K562 (cell line): ENCODE data around the gene CPPED1. TPM values are rescaled to one million over a fixed set of nuclear protein-coding genes. Genes with fewer than 3 reads are reported as not detected.

Experiments
- ATAC-seq: fragments of 200-7000 bp; cut with Tn5 transposase; 3 replicates; pipeline ENCODE4 v1.9.1; 2020; ENCODE audit warnings: moderate library complexity
- BruUV-seq: library from RNA; stranded (reverse); fragments of 400-500 nt; replicated peaks from 2 replicates; lab custom pipeline; 2021; lab: Mats Ljungman, UMichigan
- CTCF ChIA-PET: fragments of 300-600 bp; formaldehyde crosslinking; extraction: SDS; loops from one replicate; lab custom pipeline; 2021; ENCODE audit warnings: low intra/inter-chr PET ratio; lab: Yijun Ruan, JAX
- POLR2A ChIA-PET: fragments of 300-600, 350-650 bp; sonication (Branson Sonifier 250); formaldehyde crosslinking; extraction: SDS; loops from one replicate; lab custom pipeline; 2021; ENCODE audit warnings: antibody characterized with exemption, inconsistent platforms; lab: Yijun Ruan, JAX
- DNase-seq, 4 experiments: peaks; one replicate each; pipeline versions ENCODE4 v3.0.0 to v3.0.0-alpha.2; 2011 to 2018; ENCODE audit warnings: low spot score in 3 of 4, mixed read lengths in 3 of 4; ENCODE audit errors: extremely low read depth in 1 of 4
- FAIRE-seq: peaks from 2 replicates; lab custom pipeline; 2011; peaks lifted over from hg19 to GRCh38; lab: Jason Lieb, UNC
- H2AFZ ChIP-seq: 2 replicates; pipeline ENCODE4 v1.6.0; 2011; ENCODE audit warnings: low read depth, low read length, control low read depth, inconsistent platforms
- H3K27ac ChIP-seq: fragments of 200-600 bp; 3 replicates; pipeline ENCODE4 v1.8.0; 2011; ENCODE audit warnings: low read depth, mild to moderate bottlenecking, control low read depth, inconsistent platforms, low read length, moderate library complexity, mixed read lengths; ENCODE audit errors: extremely low read depth
- H3K27me3 ChIP-seq, 2 experiments: fragments of 300-600 bp in 1 of 2; 2 replicates in 1 of 2; 3 replicates in 1 of 2; pipeline versions ENCODE4 v1.6.0 to v1.8.0; 2011; ENCODE audit warnings: inconsistent platforms in 2 of 2, low read length in 2 of 2, mild to moderate bottlenecking in 1 of 2, mixed read lengths in 1 of 2, moderate library complexity in 1 of 2; ENCODE audit not compliant: control insufficient read depth in 2 of 2, insufficient read depth in 2 of 2
- H3K36me3 ChIP-seq: fragments of 300-600 bp; 3 replicates; pipeline ENCODE4 v1.8.0; 2011; ENCODE audit warnings: mild to moderate bottlenecking, low read length, inconsistent platforms; ENCODE audit not compliant: control insufficient read depth, insufficient read depth
- H3K4me1 ChIP-seq, 2 experiments: fragments of 200-600 bp in 1 of 2; replicated peaks in 1 of 2; 2 replicates in 1 of 2; 3 replicates in 1 of 2; pipeline versions ENCODE4 v1.5.1 to v1.8.0; 2011; ENCODE audit warnings: inconsistent platforms in 2 of 2, low read length in 2 of 2, mild to moderate bottlenecking in 1 of 2, mixed read lengths in 1 of 2, moderate library complexity in 1 of 2; ENCODE audit not compliant: control insufficient read depth in 2 of 2, insufficient read depth in 2 of 2
- H3K4me2 ChIP-seq: 2 replicates; pipeline ENCODE4 v1.6.1; 2011; ENCODE audit warnings: low read length, control low read depth, inconsistent platforms, mixed read lengths; ENCODE audit not compliant: insufficient read depth
- H3K4me3 ChIP-seq: fragments of 200-600 bp; sonication (generic), shearing (Covaris generic); 2 replicates; pipeline ENCODE4 v1.5.1; 2016; ENCODE audit warnings: control low read depth, inconsistent platforms
- H3K79me2 ChIP-seq: fragments of 200-600 bp; 3 replicates; pipeline ENCODE4 v1.8.0; 2011; ENCODE audit warnings: low read length, inconsistent platforms; ENCODE audit not compliant: control insufficient read depth, insufficient read depth
- H3K9ac ChIP-seq, 2 experiments: 2 replicates each; pipeline versions ENCODE4 v1.6.0 to v1.6.1; 2011; ENCODE audit warnings: low read depth in 2 of 2, low read length in 2 of 2, control low read depth in 1 of 2, inconsistent platforms in 1 of 2, mild to moderate bottlenecking in 1 of 2, mixed read lengths in 1 of 2; ENCODE audit not compliant: insufficient read depth in 1 of 2
- H3K9me1 ChIP-seq: one replicate; pipeline ENCODE4 v1.6.0; 2011; ENCODE audit warnings: inconsistent platforms, mild to moderate bottlenecking, low read length, moderate library complexity; ENCODE audit not compliant: control insufficient read depth, insufficient read depth
- H3K9me3 ChIP-seq: replicated peaks from 2 replicates; pipeline ENCODE4 v1.5.1; 2011; ENCODE audit warnings: low read depth, low read length, inconsistent platforms; ENCODE audit not compliant: control insufficient read depth, insufficient read depth
- H4K20me1 ChIP-seq: replicated peaks from 2 replicates; pipeline ENCODE4 v1.6.1; 2011; ENCODE audit warnings: low read length, inconsistent platforms, mixed read lengths; ENCODE audit not compliant: control insufficient read depth, insufficient read depth
- E4F1 ChIP-seq: fragments of 250-450 bp; sonication (Bioruptor Pico); IDR thresholded peaks from 2 replicates; pipeline ENCODE4 v1.5.0; 2021; ENCODE audit warnings: mild to moderate bottlenecking, borderline replicate concordance
- ELF1 ChIP-seq: fragments of 200-800 bp; sonication (Bioruptor generic); IDR thresholded peaks from 2 replicates; pipeline ENCODE4 v1.6.1; 2016; ENCODE audit warnings: missing genetic modification characterization, missing compliant biosample characterization
- ESRRA ChIP-seq: fragments of 450-650 bp; IDR thresholded peaks from 2 replicates; pipeline ENCODE4 v1.6.1; 2014; ENCODE audit warnings: low read depth, mild to moderate bottlenecking, moderate library complexity, borderline replicate concordance
- GTF2E2 ChIP-seq: fragments of 200-800 bp; sonication (Bioruptor generic); IDR thresholded peaks from 2 replicates; pipeline ENCODE4 v1.6.1; 2016; ENCODE audit warnings: missing genetic modification characterization, missing compliant biosample characterization
- HNRNPK ChIP-seq: fragments of 200-400 bp; formaldehyde crosslinking; IDR thresholded peaks from one replicate; pipeline ENCODE4 v1.6.1; 2018; ENCODE audit warnings: mild to moderate bottlenecking, low read depth, low read length; ENCODE audit not compliant: poor library complexity, severe bottlenecking
- HNRNPUL1 ChIP-seq: fragments of 200-400 bp; formaldehyde crosslinking; IDR thresholded peaks from 2 replicates; pipeline ENCODE4 v1.6.1; 2017; ENCODE audit warnings: low read length
- ID3 ChIP-seq, 2 experiments: fragments of 250-450 bp in 1 of 2; fragments of 450-650 bp in 1 of 2; sonication (Bioruptor Pico) in 1 of 2; IDR thresholded peaks; 2 replicates each; pipeline versions ENCODE4 v1.6.1 to v1.8.0; 2016 to 2021; ENCODE audit warnings: mild to moderate bottlenecking in 2 of 2, moderate library complexity in 2 of 2, missing compliant biosample characterization in 1 of 2, missing genetic modification characterization in 1 of 2
- NR2C2 ChIP-seq, 2 experiments: fragments of 200-800 bp in 1 of 2; sonication (Bioruptor generic) in 1 of 2; sonication (generic) in 1 of 2; formaldehyde crosslinking in 1 of 2; IDR thresholded peaks; 2 replicates each; pipeline versions ENCODE4 v1.6.1 to v1.8.0; 2016 to 2022; ENCODE audit warnings: mild to moderate bottlenecking in 1 of 2, missing compliant biosample characterization in 1 of 2, missing genetic modification characterization in 1 of 2, missing genetic modification reagents in 1 of 2
- SP1 ChIP-seq: sonication (generic); formaldehyde crosslinking; IDR thresholded peaks from 2 replicates; pipeline ENCODE4 v1.8.1; 2022; ENCODE audit warnings: mild to moderate bottlenecking, missing genetic modification reagents
- TBL1XR1 ChIP-seq, 2 experiments: IDR thresholded peaks; 2 replicates each; pipeline ENCODE4 v1.6.1; 2012; ENCODE audit warnings: improper control_type of control experiment in 2 of 2, low read length in 2 of 2, mild to moderate bottlenecking in 1 of 2
- THRA ChIP-seq: fragments of 450-650 bp; IDR thresholded peaks from 2 replicates; pipeline ENCODE4 v1.6.1; 2017; ENCODE audit warnings: mild to moderate bottlenecking, moderate library complexity
- ZBTB33 ChIP-seq: sonication (generic); formaldehyde crosslinking; IDR thresholded peaks from 2 replicates; pipeline ENCODE4 v1.8.1; 2023; ENCODE audit warnings: mild to moderate bottlenecking, missing genetic modification reagents
- ZNF408 ChIP-seq: fragments of 250-450 bp; sonication (Bioruptor Pico); IDR thresholded peaks from 2 replicates; pipeline ENCODE4 v1.4.0; 2020; ENCODE audit warnings: low read depth, mild to moderate bottlenecking, moderate library complexity
- ZNF589 ChIP-seq: fragments of 200-800 bp; sonication (Bioruptor generic); IDR thresholded peaks from 2 replicates; pipeline ENCODE4 v1.6.1; 2016; ENCODE audit warnings: low read depth, missing genetic modification characterization, missing compliant biosample characterization
- ZNF780A ChIP-seq: fragments of 250-450 bp; sonication (Bioruptor Pico); IDR thresholded peaks from 2 replicates; pipeline ENCODE4 v1.5.0; 2021; ENCODE audit warnings: mild to moderate bottlenecking
- WGBS: fragments of 100-300 bp; shearing (Covaris generic); methylation state at CpG from one replicate; pipeline ENCODE4 v1.1.6; 2016; ENCODE audit warnings: low coverage, mixed read lengths; ENCODE audit not compliant: insufficient coverage; ENCODE audit errors: missing lambda C conversion rate; 5-methylcytosine and 5-hydroxymethylcytosine counted together
- in situ Hi-C: fragments of 300-500 bp; cut with MboI; formaldehyde crosslinking; loops from 4 replicates; pipeline ENCODE4 v1.15.0; 2018; ENCODE audit warnings: inconsistent platforms, mixed read lengths
- intact Hi-C: fragments of 100-400 bp; cut with micrococcal nuclease; formaldehyde crosslinking; loops from 2 replicates; pipeline ENCODE4 v1.14.2; 2022
- polyA plus RNA-seq, 8 experiments: library from polyadenylated mRNA; depleted of rRNA in 4 of 8; stranded (reverse) in 5 of 8; unstranded in 3 of 8; fragments of >200 nt; fragmentation: Nextera tagmentation in 2 of 8; fragmentation: Illumina TruSeq in 1 of 8; extraction: Ambion mirVana in 2 of 8; extraction: Trizol in 1 of 8; gene quantifications; 2 replicates each; pipeline versions ENCODE4 v1.2.1 to v1.2.3, GENCODE V29; 2011 to 2014; ENCODE audit warnings: inconsistent platforms in 1 of 8, missing spikeins in 1 of 8
- total RNA-seq, 7 experiments: library from RNA; depleted of rRNA in 6 of 7; stranded (reverse); fragments of >200 nt in 6 of 7; fragmentation: Illumina TruSeq in 2 of 7; extraction: Trizol in 2 of 7; gene quantifications; 2 replicates each; pipeline versions ENCODE4 v1.2.1 to v1.2.3, GENCODE V29; 2011 to 2021; ENCODE audit warnings: low replicate concordance in 1 of 7

Gene CPPED1
- total and polyA plus RNA-seq, 9 of the 15 experiments (the other 6 are each of a cell fraction or from before 2014, with no cell fraction given), result 7.5 to 25.7 (median 16.9) TPM

GRCh38 chr16:12678983-12679382, 124.7 kb downstream of the CPPED1 start:
- in situ Hi-C loops, result no loop called here
- no peaks in the 10 kb centered on the region for H3K9me1 ChIP-seq
- no peak overlapping the region for H3K27ac ChIP-seq
- no TSS peak for BruUV-seq
- no peak overlapping the region for H3K4me2 ChIP-seq
- no peak overlapping the region for H3K9ac ChIP-seq
- H3K4me1 ChIP-seq, result peaks cover 3 to 19% of the 10 kb centered on the region in 2 experiments; a peak in 4 of 5 replicates
- no peaks in the 10 kb centered on the region for H3K79me2 ChIP-seq
- H4K20me1 ChIP-seq, result 0 out of 2 replicates have a peak, but pooled peaks cover 3% of the 10 kb centered on the region
- H3K27me3 ChIP-seq, result no peaks in the 10 kb centered on the region
- no peak overlapping the region for H2AFZ ChIP-seq
- no peak for ATAC-seq
- no peaks in the 10 kb centered on the region for H3K36me3 ChIP-seq
- WGBS, result 70% methylated on average over 3 of the region's 3 CpGs
- H3K9me3 ChIP-seq, result no peaks in the 10 kb centered on the region
- intact Hi-C loops, result no loop called here
- FAIRE-seq, result no peak
- H3K4me3 ChIP-seq, result no peak overlapping the region
- no peak for DNase-seq
- CTCF ChIA-PET, result no interaction called here
- POLR2A ChIA-PET, result no interaction called here
- no peak for TF ChIP-seq ID3 (CRISPR knock-in tag; IDR thresholded peaks at IDR 0.05)
- TF ChIP-seq ID3 (tag; IDR thresholded peaks at IDR 0.05), result no peak
- no peak for TF ChIP-seq GTF2E2 (tag)
- no peak for TF ChIP-seq TBL1XR1 (IDR thresholded peaks at IDR 0.05; ENCODE audit: low read length in 2 of 2)
- no peak for TF ChIP-seq ZNF780A
- TF ChIP-seq ZNF589 (CRISPR knock-in tag), result no peak
- TF ChIP-seq NR2C2 (CRISPR knock-in tag; IDR thresholded peaks at IDR 0.05), result no peak
- TF ChIP-seq NR2C2 (tag; IDR thresholded peaks at IDR 0.05), result no peak
- no peak for TF ChIP-seq THRA
- TF ChIP-seq HNRNPK, result no peak
- no peak for TF ChIP-seq E4F1 (CRISPR knock-in tag)
- no peak for TF ChIP-seq ZNF408 (CRISPR knock-in tag)
- TF ChIP-seq ZBTB33 (CRISPR knock-in tag), result no peak
- no peak for TF ChIP-seq HNRNPUL1
- TF ChIP-seq ESRRA, result no peak
- no peak for TF ChIP-seq SP1 (CRISPR knock-in tag)
- TF ChIP-seq ELF1 (tag), result no peak
